NOMO-1 treated with DMSO at 0.1 percent for 48 hours (cell line): ENCODE results near the gene TMEM131.
"Not testable (repeated sequence)": the region's sequence is repeated elsewhere in the genome, so short reads cannot be mapped to it uniquely, and the experiment has no call there.

Experiments
- DNase-seq: peaks from one replicate; lab custom pipeline; 2025; ENCODE audit not compliant: unreplicated experiment; lab: John Stamatoyannopoulos, UW

Gene TMEM131

GRCh38 chr2:97869722-97870346, 125.9 kb downstream of the TMEM131 start:
- DNase-seq, result no peak

- peak; percentile 26 for DNase-seq
Measured at GRCh38 chr2:97868986-97869721, 126.6 kb downstream of the TMEM131 start.

DNA sequence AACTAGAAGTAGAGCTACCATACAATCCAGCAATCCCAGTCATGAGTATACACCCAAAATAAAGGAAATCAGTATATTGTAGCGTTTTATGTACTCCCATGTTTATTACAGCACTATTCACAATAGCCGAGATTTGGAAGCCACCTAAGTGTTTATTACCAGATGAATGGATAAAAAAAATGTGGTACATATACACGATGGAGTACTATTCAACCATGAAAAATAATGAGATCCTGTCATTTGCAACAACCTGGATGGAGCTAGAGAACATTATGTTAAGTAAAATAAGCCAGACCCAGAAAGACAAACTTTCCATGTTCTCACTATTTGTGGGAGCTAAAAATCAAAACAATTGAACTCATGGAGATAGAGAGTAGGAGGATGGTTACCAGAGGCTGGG, 131.9 kb downstream of the TMEM131 start:
- no peak for DNase-seq

GRCh38 chr2:97861177-97861576, 134.6 kb downstream of the TMEM131 start:
- DNase-seq, result no peak

DNA sequence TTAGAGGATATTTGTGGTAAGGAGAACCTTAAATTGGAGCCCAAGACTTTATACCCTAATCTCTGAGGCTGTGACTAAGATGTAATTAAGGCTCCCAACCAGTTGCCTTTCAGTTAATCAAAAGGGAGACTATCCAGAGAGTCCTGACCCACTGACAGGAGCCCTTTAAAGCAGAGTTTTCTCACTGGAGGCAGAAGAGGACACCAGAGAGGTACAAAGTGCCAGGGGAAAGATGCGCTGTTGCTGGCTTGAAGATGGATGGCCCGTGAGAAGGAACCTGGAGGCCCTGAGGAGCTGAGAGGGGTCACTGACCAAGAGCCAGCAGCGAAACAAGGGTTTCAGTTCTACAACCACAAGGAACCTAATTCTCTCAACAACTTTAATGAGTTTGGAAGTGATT, 137.3 kb downstream of the TMEM131 start:
- DNase-seq, result no peak

DNA sequence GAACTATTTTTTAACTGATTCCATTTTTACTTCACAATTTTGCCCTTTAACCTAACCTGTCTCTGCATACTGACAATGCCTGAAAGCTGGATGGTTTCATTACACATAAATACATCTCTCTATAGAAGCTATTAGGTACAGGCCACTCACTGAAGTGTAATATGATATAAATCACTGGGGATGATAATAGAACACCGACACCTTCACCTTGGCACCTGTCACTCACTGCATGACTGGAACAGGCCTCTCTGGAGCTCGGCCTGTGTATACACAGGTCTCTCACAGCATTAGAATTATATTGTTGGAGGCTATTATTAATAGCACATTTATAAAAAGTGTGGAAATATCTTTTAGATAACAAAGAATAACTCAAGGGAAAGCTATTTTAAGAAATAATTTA, 138.2 kb downstream of the TMEM131 start:
- no peak for DNase-seq

- not testable (repeated sequence) for DNase-seq
Measured at GRCh38 chr2:97853057-97853456, 142.7 kb downstream of the TMEM131 start.

DNA sequence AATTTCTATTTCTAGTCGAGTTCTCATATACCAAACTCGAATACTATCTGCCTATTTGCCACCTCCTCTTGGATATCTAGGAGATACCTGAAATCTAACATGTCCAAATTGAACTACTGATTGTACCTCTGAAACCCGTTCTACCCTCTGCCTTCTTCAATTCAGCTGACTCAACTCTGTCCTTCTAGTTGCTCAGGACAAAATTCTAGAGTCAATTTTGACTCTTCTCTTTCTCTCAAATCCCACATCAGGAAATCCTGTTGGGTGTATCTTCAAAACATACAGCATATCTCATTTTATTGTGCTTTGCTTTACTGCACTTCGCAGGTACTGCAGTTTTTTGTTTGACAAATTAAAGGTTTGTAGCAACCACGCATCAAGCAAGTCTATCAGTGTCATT, 144.6 kb downstream of the TMEM131 start:
- no peak for DNase-seq

DNA sequence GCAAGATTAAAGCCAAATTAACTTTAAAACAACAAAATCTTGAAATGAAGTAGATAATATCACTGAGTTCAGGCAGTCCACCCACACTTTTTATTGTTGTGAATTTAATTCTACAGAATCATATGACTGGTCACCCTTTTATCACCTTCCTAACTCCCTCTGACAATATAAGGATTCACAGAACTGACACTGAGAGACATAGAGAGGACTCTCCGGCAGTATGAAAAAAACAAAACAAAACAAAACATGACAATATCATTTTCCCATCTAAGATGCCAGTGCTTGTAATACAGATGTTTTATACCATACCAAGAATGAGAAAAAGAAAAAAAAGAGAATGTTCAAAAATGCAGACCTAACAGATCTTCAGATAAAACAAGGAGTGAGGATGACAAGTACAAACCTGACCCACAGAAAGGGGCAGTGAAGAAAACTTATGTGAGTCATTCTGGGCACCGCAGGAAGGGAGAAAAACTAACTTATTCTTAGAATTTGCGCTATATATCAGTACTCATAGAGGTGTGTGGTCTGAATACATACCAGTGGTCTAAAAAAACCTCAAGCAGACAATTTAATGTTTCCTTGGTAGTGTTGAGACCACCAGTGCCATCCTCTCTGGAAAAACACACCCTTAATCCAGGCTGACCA, 145.7 kb downstream of the TMEM131 start:
- no peak for DNase-seq

GRCh38 chr2:97848306-97848705, 147.4 kb downstream of the TMEM131 start:
- DNase-seq, result no peak

DNA sequence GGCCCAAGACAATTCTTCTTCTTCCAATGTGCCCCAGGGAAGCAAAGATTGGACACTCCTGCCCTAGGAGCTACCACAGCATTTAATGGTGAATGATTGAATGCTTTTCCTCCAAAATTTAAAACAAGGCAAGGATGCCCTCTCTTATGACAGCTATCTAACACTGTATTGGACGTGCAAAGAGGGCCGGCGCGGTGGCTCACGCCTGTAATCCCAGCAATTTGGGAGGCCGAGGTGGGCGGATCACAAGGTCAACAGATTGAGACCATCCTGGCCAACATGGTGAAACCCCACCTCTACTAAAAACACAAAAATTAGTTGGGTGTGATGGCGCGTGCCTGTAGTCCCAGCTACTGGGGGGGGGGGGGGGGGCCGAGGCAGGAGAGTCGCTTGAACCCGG, 149.0 kb downstream of the TMEM131 start:
- DNase-seq, result not testable (repeated sequence)

DNA sequence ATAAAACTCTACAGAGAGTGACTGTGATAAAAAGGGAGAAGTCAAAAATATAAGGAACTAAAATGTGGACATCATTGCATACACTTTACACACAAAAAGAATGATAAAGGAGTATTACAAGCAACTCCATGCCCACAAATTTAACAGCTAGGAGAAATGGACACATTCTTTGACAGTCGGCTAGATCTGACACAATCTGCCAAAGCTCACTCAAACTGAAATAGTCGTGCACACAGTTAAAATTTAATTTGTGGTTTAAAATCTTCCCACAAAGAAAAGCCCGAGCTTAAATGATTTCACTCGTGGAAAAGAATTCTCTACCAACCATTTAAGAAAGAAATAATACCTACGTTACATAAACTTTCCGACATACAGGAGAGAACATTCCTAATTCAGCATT, 149.9 kb downstream of the TMEM131 start:
- DNase-seq, result peak; percentile 17

- DNase-seq, result no peak
Measured at GRCh38 chr2:97845133-97845532, 150.6 kb downstream of the TMEM131 start.

- no peak for DNase-seq
Measured at GRCh38 chr2:97844311-97844859, 151.4 kb downstream of the TMEM131 start.

DNA sequence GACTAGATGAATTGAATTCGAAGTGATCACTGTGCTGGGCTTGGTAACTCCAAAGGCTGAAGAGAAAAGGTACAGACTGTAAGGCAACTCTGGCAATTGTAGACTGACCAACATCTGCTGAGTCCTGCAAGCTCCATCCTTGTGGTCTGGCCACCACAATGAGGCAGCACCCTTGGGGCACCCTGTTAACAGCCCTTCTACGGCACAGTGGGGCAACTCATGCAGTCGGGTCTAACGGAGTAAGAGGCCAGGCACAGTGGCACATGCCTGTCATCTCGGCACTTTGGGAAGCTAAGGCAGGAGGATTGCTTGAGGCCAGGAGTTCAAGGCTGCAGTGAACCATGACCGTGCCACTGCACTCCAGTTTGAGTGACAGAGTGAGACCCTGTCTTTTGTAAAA, 155.6 kb downstream of the TMEM131 start:
- no peak for DNase-seq

GRCh38 chr2:97834610-97835009, 161.1 kb downstream of the TMEM131 start:
- DNase-seq, result peak; percentile 16

GRCh38 chr2:97831121-97831520, 164.6 kb downstream of the TMEM131 start:
- no peak for DNase-seq

DNA sequence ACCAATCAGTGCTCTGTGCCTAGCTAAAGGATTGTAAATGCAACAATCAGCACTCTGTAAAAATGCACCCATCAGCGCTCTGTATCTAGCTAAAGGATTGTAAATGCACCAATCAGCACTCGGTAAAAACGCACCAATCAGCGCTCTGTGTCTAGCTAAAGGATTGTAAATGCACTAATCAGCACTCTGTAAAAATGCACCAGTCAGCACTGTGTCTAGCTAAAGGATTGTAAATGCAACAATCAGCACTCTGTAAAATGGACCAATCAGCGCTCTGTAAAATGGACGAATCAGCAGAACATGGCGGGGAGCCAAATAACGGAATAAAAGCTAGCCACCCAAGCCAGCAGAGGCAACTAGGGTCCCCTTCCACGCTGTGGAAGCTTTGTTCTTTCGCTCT, 166.5 kb downstream of the TMEM131 start:
- DNase-seq, result not testable (repeated sequence)

DNA sequence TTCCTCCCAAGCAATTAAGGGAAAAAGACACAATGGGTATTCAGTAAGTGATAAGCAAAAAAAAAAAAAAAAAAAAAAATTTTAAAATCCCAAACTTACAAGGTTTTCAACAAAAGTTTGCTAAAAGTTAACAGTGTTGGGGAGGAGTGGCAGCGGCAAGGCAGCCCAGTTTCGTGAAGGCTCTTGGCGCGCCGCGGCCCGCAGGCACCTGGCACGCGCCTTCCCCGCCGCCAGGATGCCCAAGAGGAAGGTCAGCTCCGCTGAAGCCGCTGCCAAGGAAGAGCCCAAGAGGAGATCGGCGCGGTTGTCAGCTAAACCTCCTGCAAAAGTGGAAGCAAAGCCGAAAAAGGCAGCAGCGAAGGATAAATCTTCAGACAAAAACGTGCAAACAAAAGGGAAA, 168.7 kb downstream of the TMEM131 start:
- not testable (repeated sequence) for DNase-seq

- peak; percentile 55 for DNase-seq
Measured at GRCh38 chr2:97826266-97826847, 169.4 kb downstream of the TMEM131 start.

DNA sequence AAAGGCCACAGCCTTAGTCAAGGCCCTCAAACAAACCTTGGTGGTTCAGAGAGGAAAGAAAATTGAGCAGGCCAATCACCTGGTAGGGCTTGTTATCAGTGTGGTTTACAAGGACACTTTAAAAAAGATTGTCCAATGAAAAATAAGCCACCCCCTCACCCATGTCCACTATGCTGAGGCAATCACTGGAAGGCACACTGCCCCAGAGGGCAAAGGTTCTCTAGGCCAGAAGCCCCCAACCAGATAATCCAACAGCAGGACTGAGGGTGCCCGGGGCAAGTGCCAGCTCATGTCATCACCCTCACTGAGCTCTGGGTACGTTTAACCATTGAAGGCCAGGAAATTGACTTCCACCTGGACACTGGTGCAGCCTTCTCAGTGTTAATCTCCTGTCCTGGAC, 171.7 kb downstream of the TMEM131 start:
- DNase-seq, result not testable (repeated sequence)

GRCh38 chr2:97821862-97822261, 173.9 kb downstream of the TMEM131 start:
- not testable (repeated sequence) for DNase-seq
